T-helper 1 cell treated with Interleukin-12 subunit alpha and Interleukin-12 subunit beta and Interleukin-4 antibody, amounts not matched to agents 30 μg/mL and 1 μg/mL, for 36 hours (primary cell): ENCODE results near the gene REV3L.
A peak's percentile ranks its signal among the peaks of the same experiment; 100 is the strongest.
"Not testable (repeated sequence)": the region's sequence is repeated elsewhere in the genome, so short reads cannot be mapped to it uniquely, and the experiment has no call there.

ENCODE experiments used
- H3K27ac Mint-ChIP-seq: one replicate; pipeline ENCODE4 v1.8.0; 2021; ENCODE audit warnings: mild to moderate bottlenecking, mixed read lengths
- H3K27me3 Mint-ChIP-seq: one replicate; pipeline ENCODE4 v1.8.0; 2021; ENCODE audit warnings: low read depth, mixed read lengths
- H3K36me3 Mint-ChIP-seq: one replicate; pipeline ENCODE4 v1.8.0; 2021; ENCODE audit warnings: low read depth, mixed read lengths
- H3K4me1 Mint-ChIP-seq: one replicate; pipeline ENCODE4 v1.8.0; 2021; ENCODE audit warnings: low read depth, mixed read lengths
- H3K4me3 Mint-ChIP-seq: one replicate; pipeline ENCODE4 v1.8.0; 2021; ENCODE audit warnings: mild to moderate bottlenecking, moderate library complexity, mixed read lengths
- H3K9me3 Mint-ChIP-seq: one replicate; pipeline ENCODE4 v1.8.0; 2021; ENCODE audit warnings: mixed read lengths

REV3L gene

GRCh38 chr6:111482959-111483735 is at the start of gene REV3L:
REV3L (minus strand) TSS chr6:111483218; CDS start chr6:111482888, 330 bp downstream.
- H3K4me1 Mint-ChIP-seq = peaks cover 51% of the 10 kb centered on the region
- H3K27me3 Mint-ChIP-seq = no peaks in the 10 kb centered on the region
- peak within 1 kb of the TSS; percentile 97 for H3K27ac Mint-ChIP-seq
- peaks cover 4% of the 10 kb centered on the region for H3K36me3 Mint-ChIP-seq
- H3K4me3 Mint-ChIP-seq = peak within 1 kb of the TSS; percentile 89
- peaks cover 6% of the 10 kb centered on the region for H3K9me3 Mint-ChIP-seq

- Mint-ChIP-seq H3K27ac (no peak overlapping the region), H3K27me3 (no peaks in the 10 kb centered on the region), H3K4me1 (peaks cover 22% of the 10 kb centered on the region), H3K9me3 (peaks cover 4% of the 10 kb centered on the region), H3K4me3 (no peak overlapping the region), H3K36me3 (peaks cover 4% of the 10 kb centered on the region)
These were observed 48.2 kb upstream of the REV3L start for GRCh38 chr6:111531185-111531584.

GRCh38 chr6:111530667-111531066 is 47.6 kb upstream of the REV3L start:
- no peaks in the 10 kb centered on the region for H3K27me3 Mint-ChIP-seq
- H3K4me3 Mint-ChIP-seq = no peak overlapping the region
- peaks cover 4% of the 10 kb centered on the region for H3K9me3 Mint-ChIP-seq
- H3K36me3 Mint-ChIP-seq = peaks cover 4% of the 10 kb centered on the region
- H3K27ac Mint-ChIP-seq = no peak overlapping the region
- peaks cover 22% of the 10 kb centered on the region for H3K4me1 Mint-ChIP-seq

GRCh38 chr6:111530218-111530617 is 47.2 kb upstream of the REV3L start:
- no peak overlapping the region for H3K27ac Mint-ChIP-seq
- no peak overlapping the region for H3K4me3 Mint-ChIP-seq
- peaks cover 4% of the 10 kb centered on the region for H3K36me3 Mint-ChIP-seq
- H3K9me3 Mint-ChIP-seq = peaks cover 4% of the 10 kb centered on the region
- H3K27me3 Mint-ChIP-seq = no peaks in the 10 kb centered on the region
- peaks cover 22% of the 10 kb centered on the region for H3K4me1 Mint-ChIP-seq

- Mint-ChIP-seq H3K36me3 (peaks cover 4% of the 10 kb centered on the region), H3K27me3 (no peaks in the 10 kb centered on the region), H3K4me3 (no peak overlapping the region), H3K4me1 (peaks cover 28% of the 10 kb centered on the region), H3K27ac (no peak overlapping the region), H3K9me3 (peaks cover 4% of the 10 kb centered on the region)
These were observed 44.3 kb upstream of the REV3L start for GRCh38 chr6:111527367-111527766.

GRCh38 chr6:111524735-111525134 is 41.7 kb upstream of the REV3L start:
- Mint-ChIP-seq H3K9me3 (peaks cover 4% of the 10 kb centered on the region), H3K36me3 (peaks cover under 1% of the 10 kb centered on the region), H3K4me3 (no peak overlapping the region), H3K27ac (no peak overlapping the region), H3K27me3 (no peaks in the 10 kb centered on the region), H3K4me1 (peaks cover 20% of the 10 kb centered on the region)

GRCh38 chr6:111524252-111524651 is 41.2 kb upstream of the REV3L start:
- no peak overlapping the region for H3K27ac Mint-ChIP-seq

GRCh38 chr6:111523484-111524167 is 40.6 kb upstream of the REV3L start:
- Mint-ChIP-seq H3K36me3 (no peaks in the 10 kb centered on the region), H3K9me3 (peaks cover under 1% of the 10 kb centered on the region), H3K27me3 (no peaks in the 10 kb centered on the region), H3K4me3 (no peak overlapping the region), H3K4me1 (peaks cover 22% of the 10 kb centered on the region), H3K27ac (no peak overlapping the region)

More at GRCh38 chr6:111524252-111524651, 41.2 kb upstream of the REV3L start:
- no peaks in the 10 kb centered on the region for H3K36me3 Mint-ChIP-seq
- no peaks in the 10 kb centered on the region for H3K27me3 Mint-ChIP-seq
- H3K9me3 Mint-ChIP-seq = peaks cover 4% of the 10 kb centered on the region
- no peak overlapping the region for H3K4me3 Mint-ChIP-seq
- peaks cover 20% of the 10 kb centered on the region for H3K4me1 Mint-ChIP-seq

- Mint-ChIP-seq H3K4me3 (peak overlapping the region; percentile 21), H3K27me3 (no peaks in the 10 kb centered on the region), H3K36me3 (no peaks in the 10 kb centered on the region), H3K27ac (peak overlapping the region; percentile 27), H3K4me1 (peaks cover 26% of the 10 kb centered on the region), H3K9me3 (no peaks in the 10 kb centered on the region)
These were observed 39.5 kb upstream of the REV3L start for GRCh38 chr6:111522393-111523020.

- no peak overlapping the region for H3K4me3 Mint-ChIP-seq
- H3K36me3 Mint-ChIP-seq = no peaks in the 10 kb centered on the region
- H3K27me3 Mint-ChIP-seq = no peaks in the 10 kb centered on the region
- peaks cover 26% of the 10 kb centered on the region for H3K4me1 Mint-ChIP-seq
- H3K27ac Mint-ChIP-seq = no peak overlapping the region
- no peaks in the 10 kb centered on the region for H3K9me3 Mint-ChIP-seq
These were observed 38.7 kb upstream of the REV3L start for GRCh38 chr6:111521497-111522270.

- Mint-ChIP-seq H3K4me3 (no peak overlapping the region), H3K9me3 (no peaks in the 10 kb centered on the region), H3K4me1 (peaks cover 26% of the 10 kb centered on the region), H3K27ac (no peak overlapping the region), H3K27me3 (no peaks in the 10 kb centered on the region), H3K36me3 (no peaks in the 10 kb centered on the region)
These were observed 37.5 kb upstream of the REV3L start for GRCh38 chr6:111520524-111520923.

- Mint-ChIP-seq H3K36me3 (no peaks in the 10 kb centered on the region), H3K27ac (no peak overlapping the region), H3K9me3 (no peaks in the 10 kb centered on the region), H3K4me3 (no peak overlapping the region), H3K4me1 (peaks cover 14% of the 10 kb centered on the region), H3K27me3 (no peaks in the 10 kb centered on the region)
These were observed 34.9 kb upstream of the REV3L start for GRCh38 chr6:111517965-111518364.

GRCh38 chr6:111515259-111515658 is 32.2 kb upstream of the REV3L start:
- Mint-ChIP-seq H3K4me3 (no peak overlapping the region), H3K36me3 (no peaks in the 10 kb centered on the region), H3K27me3 (no peaks in the 10 kb centered on the region), H3K9me3 (no peaks in the 10 kb centered on the region), H3K4me1 (peaks cover 6% of the 10 kb centered on the region), H3K27ac (no peak overlapping the region)

GRCh38 chr6:111514531-111514930 is 31.5 kb upstream of the REV3L start:
- not testable (repeated sequence) for H3K36me3 Mint-ChIP-seq, H3K27ac Mint-ChIP-seq, H3K27me3 Mint-ChIP-seq, H3K9me3 Mint-ChIP-seq, H3K4me1 Mint-ChIP-seq, H3K4me3 Mint-ChIP-seq
